Stimulated activated CD4-positive, alpha-beta T cell treated with anti-CD3 and anti-CD28 coated beads, Interleukin-4, amount 100 ng/mL, for 1 hour (primary cell): ENCODE measurements around the gene ST8SIA1.

Experiments used
- DNase-seq: peaks from one replicate; pipeline ENCODE4 v3.0.0-alpha.2; 2020

ST8SIA1 gene

GRCh38 chr12:22276867-22277266 is 57.6 kb downstream of the ST8SIA1 start:
- DNase-seq = no peak

DNA sequence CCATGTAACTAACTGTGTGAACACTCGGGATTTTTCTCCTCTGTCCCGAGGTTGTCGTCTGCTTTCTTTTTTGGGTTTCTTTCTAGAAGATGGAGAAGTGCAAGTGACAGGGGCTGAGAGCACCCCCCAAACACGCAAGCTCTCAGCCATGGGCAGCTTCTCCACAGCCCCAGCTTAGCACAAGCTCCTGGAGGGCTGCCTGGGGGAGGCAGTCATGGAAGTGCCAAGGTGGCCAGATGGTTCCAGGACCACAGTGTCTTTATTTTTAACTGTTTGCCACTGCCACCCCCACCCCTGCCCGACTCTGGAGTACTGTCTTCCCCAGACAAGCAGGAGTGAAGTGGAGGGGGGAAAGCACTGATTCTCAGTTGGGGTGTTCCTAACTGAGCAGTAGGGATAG is 58.2 kb downstream of the ST8SIA1 start:
- no peak for DNase-seq

- DNase-seq = no peak
These were observed 58.7 kb downstream of the ST8SIA1 start for GRCh38 chr12:22275843-22276242.

DNA sequence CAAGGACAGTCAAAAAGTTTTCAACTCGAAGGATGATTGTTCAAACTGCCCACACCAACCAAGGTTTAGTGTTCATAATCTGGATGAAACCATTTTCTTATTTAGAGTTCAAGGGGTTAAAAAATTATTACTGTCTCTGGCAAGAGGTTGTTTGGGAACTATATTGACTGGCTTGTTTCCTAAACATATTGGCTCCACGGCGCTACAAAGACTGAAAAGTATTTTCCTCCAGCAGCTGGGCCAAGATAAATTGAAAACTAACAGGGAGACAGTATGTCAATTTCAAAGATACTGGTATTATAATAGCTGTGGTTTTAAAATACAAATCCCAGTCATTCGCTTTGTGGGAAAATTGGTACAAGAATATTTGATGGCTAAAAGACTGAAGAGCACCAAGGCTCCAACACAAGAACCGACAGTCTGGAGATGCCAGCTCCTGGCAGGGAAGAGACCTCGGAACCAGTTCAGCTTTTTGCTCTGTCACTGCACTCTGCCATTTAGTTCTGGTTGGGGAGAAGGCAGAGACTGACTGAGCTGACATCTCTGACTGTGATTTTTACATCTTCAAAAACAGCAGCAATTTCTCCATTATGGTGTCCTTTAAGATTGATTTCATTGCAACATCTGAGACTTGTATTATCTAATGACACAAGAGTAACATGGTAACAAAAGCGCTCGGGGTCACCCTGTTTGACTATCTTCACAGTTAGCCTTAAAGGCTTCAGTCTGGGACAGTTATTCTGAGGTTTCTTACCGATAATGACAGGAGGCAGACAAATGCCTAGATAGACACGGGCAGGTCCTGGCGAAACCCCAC is 62.0 kb downstream of the ST8SIA1 start:
- no peak for DNase-seq

GRCh38 chr12:22271023-22271422 is 63.5 kb downstream of the ST8SIA1 start:
- no peak for DNase-seq

DNA sequence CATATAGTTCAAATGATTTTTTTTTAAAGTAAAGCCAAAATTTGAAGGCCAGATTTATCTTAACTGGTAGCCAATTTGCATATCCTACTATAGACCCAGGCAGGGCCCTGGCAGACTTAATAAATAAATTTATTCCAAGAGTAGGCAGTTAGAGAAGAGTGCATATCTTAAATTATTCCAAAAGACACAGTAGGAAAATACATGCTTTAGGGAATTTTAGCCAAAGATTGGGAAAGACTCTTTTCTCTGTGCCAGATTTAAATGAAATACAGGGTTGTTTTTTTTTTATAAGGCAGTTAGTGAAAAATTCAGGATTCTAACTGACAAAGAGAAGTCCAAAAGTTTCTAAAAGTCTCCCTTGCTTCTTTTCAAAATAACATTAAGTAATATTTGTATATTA is 65.5 kb downstream of the ST8SIA1 start:
- DNase-seq = no peak

DNA sequence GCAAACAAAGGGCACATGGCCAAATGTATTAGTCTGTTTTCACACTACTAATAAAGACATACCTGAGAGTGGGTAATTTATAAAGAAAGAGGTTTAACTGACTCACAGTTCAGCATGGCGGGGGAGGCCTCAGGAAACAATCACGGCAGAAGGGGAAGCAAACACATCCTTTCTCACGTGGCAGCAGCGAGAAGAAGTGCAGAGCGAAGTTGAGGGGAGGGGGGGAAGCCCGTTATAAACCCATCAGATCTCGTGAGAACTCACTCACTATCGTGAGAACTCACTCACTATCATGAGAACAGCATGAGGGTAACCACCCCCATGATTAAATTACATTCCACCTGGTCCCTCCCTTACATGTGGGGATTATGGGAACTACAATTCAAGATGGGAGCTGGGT is 66.1 kb downstream of the ST8SIA1 start:
- DNase-seq = no peak

- DNase-seq = no peak
These were observed 68.4 kb downstream of the ST8SIA1 start for GRCh38 chr12:22266101-22266500.

- no peak for DNase-seq
These were observed 70.1 kb downstream of the ST8SIA1 start for GRCh38 chr12:22264380-22264779.

DNA sequence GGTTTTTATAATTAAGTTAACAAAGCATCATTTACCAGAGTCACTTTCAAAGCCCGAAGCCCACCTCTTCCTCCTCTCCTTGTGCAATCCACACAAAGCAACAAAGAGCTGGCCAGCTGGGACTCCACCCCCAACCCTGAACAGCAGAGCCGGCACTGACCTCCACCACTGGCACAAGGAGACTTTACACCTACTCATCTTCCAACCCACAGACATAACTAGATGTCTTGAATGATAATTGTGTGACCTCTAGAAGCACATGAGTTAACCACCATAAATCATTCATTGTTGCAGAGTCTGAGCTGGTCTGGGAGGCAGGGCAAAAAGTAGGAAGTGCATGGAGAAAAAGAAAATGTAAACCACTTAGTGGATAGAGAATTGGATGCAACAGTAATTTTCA is 72.2 kb downstream of the ST8SIA1 start:
- no peak for DNase-seq

- no peak for DNase-seq
These were observed 77.4 kb downstream of the ST8SIA1 start for GRCh38 chr12:22257100-22257499.

DNA sequence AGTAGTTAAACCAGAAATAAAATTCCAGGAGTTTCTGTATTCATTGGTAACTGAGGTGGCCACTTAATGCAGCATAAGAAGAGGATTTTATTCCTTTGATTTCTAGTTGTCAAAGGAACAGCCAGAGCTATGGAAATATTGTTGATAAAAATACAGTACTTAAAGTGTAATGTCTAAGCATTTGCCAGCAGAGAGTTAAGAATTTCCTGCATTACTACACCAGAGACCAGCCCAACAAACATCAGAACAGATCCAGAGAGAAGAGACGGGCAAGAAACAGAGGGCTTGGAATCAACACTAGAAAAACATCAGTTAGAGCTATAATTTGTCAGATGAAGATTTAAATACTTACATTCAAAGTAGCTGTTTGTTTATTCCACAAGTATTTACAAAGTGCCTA is 77.9 kb downstream of the ST8SIA1 start:
- DNase-seq = no peak

DNA sequence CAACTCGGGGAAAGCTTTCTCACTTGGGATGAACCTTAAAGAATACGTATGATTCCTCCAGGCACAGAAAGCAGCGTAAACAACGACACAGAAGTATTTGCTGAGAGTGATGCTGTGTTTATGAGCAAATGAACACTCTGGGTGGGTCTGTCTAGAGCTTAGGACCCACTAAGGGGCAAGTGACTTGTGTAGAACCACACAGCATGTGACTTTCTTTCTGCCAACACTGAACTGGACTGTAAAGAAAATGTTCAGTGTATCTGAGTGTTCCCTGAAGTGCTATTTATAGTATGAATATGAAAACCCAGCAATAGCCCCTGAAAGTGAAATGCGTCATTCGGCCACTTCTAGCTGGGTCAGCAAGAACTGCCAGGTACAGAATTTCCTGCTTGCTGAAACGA is 78.5 kb downstream of the ST8SIA1 start:
- DNase-seq = no peak

DNA sequence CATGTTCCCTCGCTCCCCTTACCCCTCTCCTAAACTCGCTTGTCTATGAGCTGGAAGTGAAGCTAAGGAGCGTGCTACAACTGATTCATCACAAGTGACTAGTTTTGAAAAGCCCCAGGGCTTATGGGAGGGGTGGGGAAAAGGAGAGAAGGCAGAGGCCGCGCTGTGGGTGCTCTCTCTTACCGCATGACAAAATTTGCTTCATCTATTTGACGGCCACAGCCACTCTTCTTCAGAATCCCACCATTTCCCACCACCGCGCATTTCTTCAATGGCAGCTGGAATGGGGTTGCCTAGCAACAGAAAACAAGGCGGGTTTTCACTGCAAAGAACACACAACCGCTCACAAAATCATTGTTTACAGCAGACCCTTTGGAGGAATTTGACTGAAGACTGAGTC is 79.4 kb downstream of the ST8SIA1 start:
- DNase-seq = no peak

DNA sequence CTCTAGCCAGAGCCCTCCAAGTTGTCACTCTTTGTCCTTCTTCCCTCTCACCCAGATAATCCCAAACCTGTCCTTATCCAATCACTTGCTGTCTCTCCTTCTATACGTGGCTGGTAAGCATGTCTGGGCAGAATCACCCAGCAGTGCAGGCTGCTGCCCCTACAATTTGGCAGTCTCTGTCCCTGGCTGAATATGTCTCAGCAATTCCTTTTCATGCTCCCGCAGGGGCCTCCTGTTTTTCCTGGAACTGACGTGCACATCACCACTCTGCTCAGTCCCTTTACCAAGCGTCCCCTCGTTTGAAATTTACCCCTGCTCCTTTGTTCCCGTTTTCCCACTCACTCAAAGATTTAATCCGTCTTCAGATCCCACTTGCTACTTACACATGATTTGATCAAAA is 80.0 kb downstream of the ST8SIA1 start:
- no peak for DNase-seq

DNA sequence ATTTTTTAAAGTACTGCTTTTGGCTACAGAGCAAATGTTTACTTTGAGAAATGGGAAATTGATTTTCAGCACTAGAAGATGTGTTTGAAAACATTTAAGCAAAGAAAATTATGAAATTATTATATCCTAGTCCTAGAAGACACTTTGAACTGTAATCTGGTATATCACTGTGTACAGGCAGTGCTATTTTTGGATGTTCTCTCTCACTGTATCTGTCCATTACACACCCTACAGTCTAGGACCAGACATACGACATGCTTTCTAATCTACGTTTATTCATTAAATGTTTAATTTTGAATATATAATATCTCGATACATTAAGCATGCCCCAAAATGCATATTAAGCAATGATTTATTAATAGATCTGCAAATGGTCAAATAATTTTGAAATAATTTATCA is 82.5 kb downstream of the ST8SIA1 start:
- DNase-seq = no peak

- DNase-seq = no peak
These were observed 83.7 kb downstream of the ST8SIA1 start for GRCh38 chr12:22250762-22251161.

DNA sequence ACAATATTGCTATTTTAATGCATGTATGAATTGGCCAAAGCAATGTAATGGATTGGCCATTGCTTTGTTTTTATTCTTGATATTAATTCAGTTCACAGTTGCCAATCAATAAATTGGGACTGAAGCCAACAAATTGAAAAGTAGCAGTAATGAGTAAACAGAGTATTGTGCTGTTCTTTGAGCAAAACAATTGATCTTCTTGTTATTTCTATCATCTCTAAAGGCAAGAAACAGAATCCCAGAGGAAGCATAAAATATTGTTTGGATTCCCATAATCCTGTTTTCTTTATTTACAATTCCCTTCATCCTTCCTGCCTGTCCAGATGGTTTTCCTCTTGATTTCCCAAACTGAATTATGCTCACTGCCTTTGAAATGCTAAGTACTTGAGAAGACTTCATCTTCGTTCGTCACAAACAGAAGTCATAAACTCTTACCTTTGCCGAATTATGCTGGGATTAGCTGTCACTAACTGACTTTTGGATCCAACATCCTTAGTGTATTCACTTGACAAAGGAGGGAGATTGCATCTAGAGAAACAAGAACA is 85.9 kb downstream of the ST8SIA1 start:
- DNase-seq = no peak

DNA sequence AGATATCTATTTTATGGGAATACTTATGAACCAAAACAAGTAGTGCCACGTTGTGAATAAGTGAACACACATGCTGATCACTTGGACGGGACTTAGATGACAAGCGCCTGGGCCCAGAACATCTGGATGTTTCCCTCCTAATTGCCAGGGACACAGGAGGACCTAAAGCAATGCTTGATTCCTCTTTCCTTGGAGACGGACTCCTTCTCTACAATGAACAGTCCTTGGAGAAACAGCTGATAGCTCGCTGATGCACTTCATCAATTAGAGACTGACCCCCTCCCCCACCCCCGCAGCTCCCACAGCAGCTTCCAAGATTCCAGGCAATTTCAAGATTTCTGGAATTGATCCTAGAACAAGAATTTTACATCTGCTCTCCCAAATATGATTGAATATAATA is 86.4 kb downstream of the ST8SIA1 start:
- DNase-seq = no peak

GRCh38 chr12:22246217-22246846 is 88.2 kb downstream of the ST8SIA1 start:
- DNase-seq = no peak

GRCh38 chr12:22242726-22243125 is 91.8 kb downstream of the ST8SIA1 start:
- no peak for DNase-seq

DNA sequence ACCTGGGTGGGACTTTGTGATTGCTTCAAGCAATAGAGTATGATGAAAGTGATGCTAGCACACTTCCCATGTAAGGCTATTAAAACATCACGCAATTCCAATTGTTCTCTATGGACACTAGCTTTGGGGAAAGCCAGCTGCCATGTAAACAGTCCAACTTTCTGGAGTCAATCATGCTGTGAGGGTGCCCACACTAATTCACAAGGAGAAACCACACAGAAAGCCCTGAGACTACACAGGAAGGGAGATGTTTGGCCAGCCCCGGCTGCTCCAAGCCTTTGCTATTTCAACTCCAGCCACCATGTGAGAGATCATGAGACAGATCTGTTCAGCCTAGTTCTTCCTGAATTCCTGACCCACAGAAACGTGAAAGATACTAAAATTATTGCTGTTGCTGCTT is 96.3 kb downstream of the ST8SIA1 start:
- DNase-seq = no peak

GRCh38 chr12:22234561-22234960 is 99.9 kb downstream of the ST8SIA1 start:
- DNase-seq = no peak

DNA sequence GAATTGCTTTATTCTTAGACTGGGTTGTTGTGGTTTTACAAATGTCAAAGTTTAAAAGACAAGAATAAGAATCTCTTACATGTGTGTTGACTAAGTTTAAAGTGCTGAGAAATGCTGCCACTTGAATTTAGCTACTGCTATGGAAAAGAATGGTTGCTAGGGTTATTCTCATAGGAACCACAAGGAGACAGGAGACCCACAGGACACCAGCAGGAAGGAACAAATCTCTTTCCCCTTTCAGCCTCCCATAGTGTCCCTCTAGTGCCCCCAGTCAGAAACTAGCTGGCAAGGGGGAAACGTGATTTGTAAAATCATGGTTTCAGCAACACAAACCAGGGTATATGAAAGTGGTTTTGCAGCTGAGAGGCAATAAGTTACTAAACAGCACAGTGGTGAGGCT is 102.7 kb downstream of the ST8SIA1 start:
- DNase-seq = no peak

GRCh38 chr12:22231078-22231477 is 103.4 kb downstream of the ST8SIA1 start:
- DNase-seq = no peak
